K562 (cell line): ENCODE measurements around the gene IRF8.

Experiments used
- CTCF ChIP-seq, 3 experiments: IDR thresholded peaks in 2 of 3; conservative IDR thresholded peaks in 1 of 3; 2 replicates each; pipeline ENCODE4 v1.5.1; 2011 to 2012; ENCODE audit warnings: low read length in 3 of 3, mild to moderate bottlenecking in 3 of 3, control low read depth in 2 of 3, improper control_type of control experiment in 1 of 3, inconsistent platforms in 1 of 3, low read depth in 1 of 3, mixed read lengths in 1 of 3, moderate library complexity in 1 of 3; ENCODE audit not compliant: insufficient read depth in 2 of 3
- E2F5 ChIP-seq: sonication (generic); formaldehyde crosslinking; IDR thresholded peaks from 2 replicates; pipeline ENCODE4 v1.8.0; 2022; ENCODE audit warnings: mild to moderate bottlenecking, missing genetic modification reagents
- HMGXB4 ChIP-seq: sonication (generic); formaldehyde crosslinking; IDR thresholded peaks from 2 replicates; pipeline ENCODE4 v1.8.1; 2023; ENCODE audit warnings: mild to moderate bottlenecking, missing genetic modification reagents
- IFI16 ChIP-seq: fragments of 250-450 bp; sonication (Bioruptor Pico); IDR thresholded peaks from 2 replicates; pipeline ENCODE4 v2.1.2; 2022; ENCODE audit warnings: mild to moderate bottlenecking, inconsistent platforms
- POLR2AphosphoS5 ChIP-seq: IDR thresholded peaks from 2 replicates; pipeline ENCODE4 v1.6.1; 2011; ENCODE audit warnings: mild to moderate bottlenecking, low read depth, low read length, moderate library complexity; ENCODE audit not compliant: control insufficient read depth, insufficient read depth
- RFX5 ChIP-seq: IDR thresholded peaks from 2 replicates; pipeline ENCODE4 v1.6.1; 2011; ENCODE audit warnings: low read depth, mild to moderate bottlenecking, improper control_type of control experiment, low read length
- SRSF3 ChIP-seq: fragments of 200-400 bp; formaldehyde crosslinking; IDR thresholded peaks from 2 replicates; pipeline ENCODE4 v1.6.1; 2016; ENCODE audit warnings: mild to moderate bottlenecking, low read length, moderate library complexity; ENCODE audit not compliant: insufficient read depth
- TEAD4 ChIP-seq, 2 experiments: sonication (generic) in 1 of 2; formaldehyde crosslinking in 1 of 2; IDR thresholded peaks; 2 replicates each; pipeline versions ENCODE4 v1.6.1 to v1.8.0; 2012 to 2022; ENCODE audit warnings: borderline replicate concordance in 1 of 2, inconsistent platforms in 1 of 2, low read length in 1 of 2, mild to moderate bottlenecking in 1 of 2, missing genetic modification reagents in 1 of 2
- ZNF57 ChIP-seq: fragments of 450-650 bp; formaldehyde crosslinking; IDR thresholded peaks from 2 replicates; pipeline ENCODE4 v1.4.0; 2020; ENCODE audit warnings: mild to moderate bottlenecking, moderate library complexity

GRCh38 chr16:85854935-85855334 lies 44.0 kb upstream of the IRF8 start:
- TF ChIP-seq ZNF57 (CRISPR knock-in tag) (no peak), IFI16 (no peak), E2F5 (CRISPR knock-in tag) (no peak), TEAD4 (IDR thresholded peaks at IDR 0.05; ENCODE audit: low read length) (no peak), TEAD4 (CRISPR knock-in tag; IDR thresholded peaks at IDR 0.05; ENCODE audit: borderline replicate concordance) (no peak), SRSF3 (no peak), CTCF (IDR thresholded peaks at IDR 0.05 in 2 of 3, conservative IDR thresholded peaks at IDR 0.05 in 1 of 3; ENCODE audit: insufficient read depth in 2 of 3, low read depth in 1 of 3, low read length in 3 of 3) (no peak), POLR2AphosphoS5 (no peak), HMGXB4 (CRISPR knock-in tag) (no peak), RFX5 (no peak)
